Umbilical cord (tissue), 2 donors: ENCODE measurements around the gene SRPK2. TPM values are rescaled to one million over a fixed set of nuclear protein-coding genes. Genes with fewer than 3 reads are reported as not detected.
"Not testable (repeated sequence)": the region's sequence is repeated elsewhere in the genome, so short reads cannot be mapped to it uniquely, and the experiment has no call there.

Source experiments
- DNase-seq: peaks from one replicate; pipeline ENCODE4 v3.0.0-alpha.2; 2015; ENCODE audit warnings: low spot score
- total RNA-seq: library from RNA; depleted of rRNA; stranded (reverse); fragments of >200 nt; gene quantifications from one replicate; pipeline ENCODE4 v1.2.3, GENCODE V29; 2014; ENCODE audit warnings: low replicate concordance; ENCODE audit not compliant: insufficient read depth

SRPK2 gene
- total RNA-seq, 1 donor from 2014 or later: 59.7 TPM

GRCh38 chr7:105194959-105195358 lies 193.8 kb downstream of the SRPK2 start:
- not testable (repeated sequence) for DNase-seq

DNA sequence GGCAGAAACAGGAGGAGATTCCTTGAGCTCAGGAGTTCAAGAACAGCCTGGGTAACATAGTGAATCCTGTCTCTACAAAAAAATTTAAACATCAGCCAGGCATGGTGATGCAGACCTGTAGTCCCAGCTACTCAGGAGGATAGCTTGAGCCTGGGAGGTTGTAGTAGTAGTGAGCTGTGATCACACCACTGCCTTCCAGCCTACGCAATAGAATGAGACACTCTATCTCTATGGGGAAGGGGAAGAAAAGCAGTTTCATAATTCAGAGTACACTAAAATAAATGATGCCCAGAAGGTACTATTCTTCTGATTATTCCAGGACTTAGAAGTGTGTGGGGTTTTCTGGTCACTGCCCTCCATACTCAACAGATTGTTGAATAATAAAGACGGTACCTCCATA lies 197.4 kb downstream of the SRPK2 start:
- DNase-seq: no peak

DNA sequence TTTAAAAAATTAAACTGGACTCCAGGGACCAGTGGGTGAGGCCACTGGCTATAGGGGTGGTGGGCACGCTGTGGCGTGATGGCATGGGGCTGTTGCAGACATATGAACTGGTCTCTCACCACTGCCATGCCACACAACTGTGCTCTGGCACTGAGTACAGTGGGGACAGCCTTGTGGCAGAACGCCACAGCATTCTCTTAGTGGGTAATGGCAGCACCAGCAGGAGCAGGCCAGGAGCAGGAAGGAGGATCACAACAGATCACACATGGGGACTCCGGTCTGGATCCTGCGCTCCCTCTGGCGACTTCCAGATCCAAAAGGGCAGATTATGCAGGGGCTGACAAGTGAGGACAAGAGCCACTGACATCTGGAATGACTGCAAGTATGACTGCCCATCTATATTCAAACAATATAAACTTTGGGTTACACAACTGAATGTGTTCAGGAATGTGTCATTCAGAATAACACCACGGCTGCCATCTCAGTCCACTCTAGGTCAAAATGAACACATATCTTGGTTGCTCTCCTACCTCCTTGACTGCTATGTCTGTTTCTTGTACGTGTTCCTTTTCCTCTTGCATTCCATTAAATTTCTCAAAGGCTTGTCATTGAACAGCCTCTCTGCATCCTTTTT lies 198.7 kb downstream of the SRPK2 start:
- no peak for DNase-seq

- no peak for DNase-seq
These were observed 200.5 kb downstream of the SRPK2 start for GRCh38 chr7:105188201-105188600.

DNA sequence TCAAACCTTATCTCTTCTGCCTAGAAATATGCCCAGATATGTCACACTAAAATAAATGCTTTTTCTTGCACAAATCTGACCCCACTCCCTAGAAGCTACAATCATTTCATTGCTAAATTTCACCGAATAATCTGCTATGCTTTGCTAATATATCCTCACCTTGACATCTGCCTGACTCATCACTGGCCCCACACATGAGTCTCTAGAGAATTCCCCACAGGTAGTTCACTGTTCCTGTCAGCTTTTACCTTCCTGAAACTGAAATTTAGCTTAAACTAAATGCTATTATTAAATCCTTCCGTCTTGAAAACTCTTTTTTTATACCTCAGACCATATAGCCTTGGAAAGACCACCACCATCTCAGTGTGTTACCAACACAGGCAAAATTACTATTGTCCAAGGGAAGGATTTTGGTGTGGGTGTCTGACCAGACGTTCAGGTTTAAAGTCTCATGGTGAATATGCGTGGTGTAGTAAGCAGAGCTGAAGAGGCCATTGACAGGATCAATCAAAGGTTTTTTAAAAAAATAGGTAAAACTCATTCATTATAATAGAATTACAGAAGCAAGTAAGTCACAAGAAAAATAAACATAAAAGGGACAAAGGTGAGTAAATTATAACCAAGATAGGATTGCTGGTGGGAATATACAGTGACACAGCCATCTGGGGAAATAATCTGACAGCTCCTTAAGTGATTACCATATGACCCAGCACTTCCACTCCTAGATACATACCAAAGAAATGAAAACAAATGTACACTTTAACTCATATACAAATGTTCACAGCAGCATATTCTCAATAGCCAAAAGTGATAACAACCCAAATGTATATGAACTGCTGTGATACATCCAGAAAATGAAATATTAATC lies 201.2 kb downstream of the SRPK2 start:
- no peak for DNase-seq

DNA sequence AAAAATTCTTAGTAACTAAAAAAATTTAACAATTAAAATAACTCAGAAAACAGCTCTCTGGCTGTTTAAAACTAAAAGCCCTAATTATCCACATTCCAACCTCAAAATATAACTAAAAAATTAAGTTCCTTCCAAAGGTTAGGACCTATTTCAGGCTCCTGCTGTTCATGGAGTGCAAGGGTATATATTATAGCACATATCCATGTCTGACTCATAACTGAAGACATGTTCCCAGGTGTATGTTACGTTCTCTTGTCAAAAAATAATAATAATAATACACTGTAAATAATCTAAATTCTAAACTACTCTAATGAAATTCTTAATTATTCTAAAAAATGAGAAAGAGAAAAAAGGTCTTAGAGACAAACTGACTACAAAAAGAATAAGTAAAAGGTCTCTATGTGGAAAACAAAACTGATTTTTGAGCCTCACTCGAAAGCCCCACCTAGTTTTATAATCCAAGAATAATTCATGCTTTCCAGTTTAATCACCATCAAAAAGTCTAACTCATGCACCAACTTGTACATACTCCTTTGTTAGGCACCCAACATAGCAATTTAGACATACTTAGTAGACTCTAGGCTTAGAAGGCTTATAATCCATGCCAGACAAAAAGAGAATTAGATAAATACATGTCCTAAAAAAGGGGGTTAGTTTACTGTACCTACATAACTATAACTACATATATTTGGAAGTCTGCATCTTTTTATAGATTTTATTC lies 203.3 kb downstream of the SRPK2 start:
- no peak for DNase-seq

DNA sequence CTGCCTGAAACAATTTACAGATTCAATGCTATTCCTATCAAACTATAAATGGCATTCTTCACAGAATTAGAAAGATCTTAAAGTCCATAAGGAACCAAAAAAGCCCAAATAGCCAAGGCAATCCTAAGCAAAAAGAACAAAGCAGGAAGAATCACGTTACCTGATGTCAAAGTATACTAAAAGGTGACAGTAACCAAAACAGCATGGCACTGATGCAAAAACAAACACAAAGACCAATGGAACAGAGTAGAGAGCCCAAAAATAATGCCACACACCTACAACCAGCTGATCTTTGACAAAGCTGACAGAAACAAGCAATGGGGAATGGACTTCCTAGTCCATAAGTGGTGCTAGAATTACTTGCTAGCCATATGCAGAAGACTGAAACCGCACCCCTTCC lies 208.7 kb downstream of the SRPK2 start:
- no peak for DNase-seq

DNA sequence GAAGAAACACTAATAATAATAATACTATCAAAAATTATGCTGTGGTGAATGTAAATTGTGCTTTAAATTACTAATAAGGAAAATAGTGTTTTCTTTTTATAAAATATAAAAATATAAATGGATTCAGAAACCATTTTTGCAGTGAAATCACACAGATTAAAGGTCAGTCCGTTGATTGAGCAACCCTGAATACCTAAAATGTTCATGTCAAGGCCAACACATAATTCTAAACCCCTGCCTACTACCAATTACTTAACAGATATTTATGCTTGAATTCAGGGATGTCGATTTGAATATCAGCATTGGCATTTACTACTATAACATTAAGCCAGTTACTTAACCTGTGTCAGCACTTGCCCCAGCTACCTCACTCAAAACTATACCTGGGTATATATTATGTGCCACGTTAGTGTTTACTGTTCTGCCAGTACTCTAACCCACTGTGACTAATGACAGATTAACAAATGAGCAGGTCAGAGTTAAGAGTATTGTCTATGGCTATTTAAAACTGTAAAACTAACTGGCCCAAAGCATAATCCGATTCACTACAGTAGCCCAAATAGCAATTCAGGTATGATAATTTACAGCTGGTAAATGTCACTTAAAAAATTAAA lies 209.7 kb downstream of the SRPK2 start:
- DNase-seq: no peak

- no peak for DNase-seq
These were observed 210.5 kb downstream of the SRPK2 start for GRCh38 chr7:105178177-105178576.

GRCh38 chr7:105177026-105177425 lies 211.7 kb downstream of the SRPK2 start:
- no peak for DNase-seq

- no peak for DNase-seq
These were observed 215.1 kb downstream of the SRPK2 start for GRCh38 chr7:105173586-105173985.

- DNase-seq: no peak
These were observed 224.0 kb downstream of the SRPK2 start for GRCh38 chr7:105164751-105165150.

GRCh38 chr7:105163718-105164117 lies 225.0 kb downstream of the SRPK2 start:
- no peak for DNase-seq

- no peak for DNase-seq
These were observed 227.4 kb downstream of the SRPK2 start for GRCh38 chr7:105161366-105161765.

DNA sequence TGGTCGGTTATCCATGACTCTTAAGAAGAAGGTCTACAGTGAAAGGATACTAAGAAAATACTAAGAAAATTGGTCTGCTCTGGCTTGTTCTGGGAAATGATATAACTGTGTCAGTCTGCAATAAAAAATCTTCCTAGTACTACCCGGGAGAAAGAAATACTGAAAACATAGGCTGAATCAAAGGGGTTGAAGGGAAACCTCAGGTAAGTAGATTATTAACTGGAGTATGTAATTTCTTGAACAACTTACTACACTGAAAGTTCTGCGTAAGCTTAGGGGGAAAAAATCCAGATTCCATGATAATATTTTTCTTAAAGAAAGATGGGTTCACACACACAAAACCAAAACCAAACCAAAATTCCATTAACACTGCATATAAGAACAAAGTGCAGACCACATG lies 231.4 kb downstream of the SRPK2 start:
- DNase-seq: no peak

GRCh38 chr7:105156731-105157130 lies 232.0 kb downstream of the SRPK2 start:
- DNase-seq: no peak

DNA sequence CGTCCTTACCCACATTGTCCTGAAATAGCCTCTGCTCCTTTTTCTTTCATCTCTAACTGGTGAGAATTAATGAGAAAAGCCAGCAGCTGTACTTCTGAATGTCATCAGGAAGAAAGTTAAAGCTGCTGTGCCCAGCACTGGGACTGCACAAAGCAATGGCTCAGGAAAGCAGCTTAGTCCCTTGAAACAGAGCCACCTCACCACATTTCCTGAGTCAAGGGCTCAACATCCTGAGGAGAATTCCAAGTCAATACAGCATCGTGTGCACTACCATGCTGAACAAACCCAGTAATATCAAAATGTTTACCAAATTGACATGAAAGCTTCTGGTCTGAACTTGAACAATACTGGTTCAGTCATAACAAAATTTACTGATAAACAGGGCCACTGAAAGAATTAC lies 234.6 kb downstream of the SRPK2 start:
- no peak for DNase-seq

- DNase-seq: no peak
These were observed 235.2 kb downstream of the SRPK2 start for GRCh38 chr7:105153531-105153930.

DNA sequence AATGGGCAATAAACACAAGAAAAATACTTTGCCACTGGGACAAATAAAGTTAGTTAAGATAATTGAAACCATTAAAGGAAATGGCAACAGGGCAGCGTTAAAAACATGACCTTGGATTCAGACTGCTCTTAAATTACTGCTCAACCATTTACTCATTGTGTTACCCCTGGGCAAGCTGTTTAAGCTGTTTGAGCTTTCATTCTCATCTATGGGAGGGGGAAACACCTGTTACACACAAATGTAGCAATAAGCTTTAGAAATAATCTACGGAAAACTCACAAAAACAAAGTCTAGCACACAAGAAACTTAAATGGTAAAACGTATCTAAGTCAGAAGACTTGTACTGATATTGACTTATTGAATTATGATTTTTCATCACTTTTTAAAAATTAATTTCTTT lies 237.6 kb downstream of the SRPK2 start:
- no peak for DNase-seq

DNA sequence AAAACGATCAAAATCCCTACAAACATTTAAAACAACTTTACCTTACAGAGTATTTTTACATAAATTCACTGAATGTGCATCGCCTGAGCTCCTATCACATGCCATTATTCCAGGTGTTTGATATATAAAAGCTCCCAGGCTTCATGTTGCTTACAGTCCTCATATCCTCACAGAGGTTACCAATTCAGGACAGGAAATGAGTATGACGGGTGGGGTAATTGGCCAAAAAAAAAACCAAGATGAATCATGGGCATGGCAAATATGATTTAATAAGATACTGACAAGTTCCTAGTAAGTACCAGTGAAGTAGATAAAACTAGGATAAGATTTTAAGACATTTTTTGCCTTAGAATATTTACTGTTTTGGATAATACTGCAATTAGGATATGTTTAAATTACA lies 238.9 kb downstream of the SRPK2 start:
- no peak for DNase-seq

- DNase-seq: peak; percentile 48
These were observed 247.7 kb downstream of the SRPK2 start for GRCh38 chr7:105141068-105141467.

- no peak for DNase-seq
These were observed 249.3 kb downstream of the SRPK2 start for GRCh38 chr7:105139381-105139780.
